Suppressor macrophage treated with lipopolysaccharide for 4 hours (primary cell): ENCODE results near the gene TMEM135.
"Not testable (repeated sequence)": the region's sequence is repeated elsewhere in the genome, so short reads cannot be mapped to it uniquely, and the experiment has no call there.

Experiments
- DNase-seq: peaks from one replicate; pipeline ENCODE4 v3.0.0-alpha.2; 2020

Gene TMEM135

DNA sequence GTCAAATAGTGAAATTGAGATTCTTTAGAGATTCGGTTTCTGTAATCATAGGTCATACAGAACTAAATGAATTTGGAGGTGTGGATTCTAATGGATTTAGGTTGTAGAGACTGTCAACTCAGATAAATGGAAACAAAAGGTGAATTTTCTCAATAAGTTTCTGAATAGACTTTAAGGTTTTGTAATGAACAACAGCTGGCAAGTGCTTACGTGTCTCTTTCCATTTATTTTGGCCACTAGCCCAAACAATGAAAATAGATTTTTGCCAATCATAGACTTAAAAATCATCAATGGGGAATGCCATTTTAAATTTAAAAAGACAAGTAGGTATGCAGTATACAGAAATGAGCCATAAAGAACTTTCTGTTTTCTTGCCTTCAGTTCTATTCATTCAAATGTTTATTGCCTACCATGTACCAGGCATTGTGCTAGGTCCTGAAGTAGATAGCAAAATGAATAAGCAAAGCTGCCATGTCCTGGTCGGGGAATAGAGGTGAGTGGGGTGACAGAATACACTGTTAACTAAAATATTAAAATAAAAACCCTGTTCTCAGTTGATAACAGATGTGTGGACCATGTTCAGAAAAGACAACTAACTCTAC lies 16.9 kb upstream of the TMEM135 start:
- no peak for DNase-seq

DNA sequence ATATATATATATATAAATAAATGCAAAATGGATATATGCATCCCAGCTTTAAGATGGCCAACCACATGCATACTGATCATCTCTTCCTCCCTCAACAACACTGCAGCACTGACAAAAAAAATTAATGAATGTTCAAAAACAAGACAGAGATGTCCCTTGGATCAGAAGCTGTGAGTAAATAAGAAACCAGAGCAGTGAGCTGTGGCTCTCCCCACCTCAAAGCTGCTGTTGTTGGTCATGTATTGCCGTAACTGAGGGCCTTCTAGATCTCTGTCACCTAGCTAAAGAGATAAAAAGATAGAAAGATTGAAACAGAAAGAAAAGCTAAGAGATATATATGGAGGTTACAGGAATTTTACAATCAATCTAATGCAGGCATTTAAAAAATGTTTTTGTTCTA lies 15.5 kb upstream of the TMEM135 start:
- DNase-seq = no peak

DNA sequence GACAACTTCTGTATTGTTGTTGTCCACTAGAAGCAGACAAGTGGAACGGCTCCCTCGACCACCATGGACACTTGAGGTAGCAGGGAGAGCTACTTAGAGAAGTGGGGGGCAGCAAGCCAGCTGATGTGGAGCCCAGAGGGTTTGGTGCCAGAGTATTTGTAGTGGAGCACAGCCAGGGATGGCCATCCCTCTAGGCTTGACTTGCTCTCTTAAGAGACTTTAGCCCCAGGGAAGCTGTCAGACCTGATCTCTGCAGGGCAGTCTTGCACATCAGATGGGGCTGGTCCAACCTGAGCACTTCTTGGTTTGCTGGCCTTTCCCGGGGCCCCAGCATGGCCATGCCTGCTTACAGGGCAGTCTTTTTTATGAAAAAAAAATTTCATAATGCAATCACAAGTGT lies 15.0 kb upstream of the TMEM135 start:
- DNase-seq = no peak

DNA sequence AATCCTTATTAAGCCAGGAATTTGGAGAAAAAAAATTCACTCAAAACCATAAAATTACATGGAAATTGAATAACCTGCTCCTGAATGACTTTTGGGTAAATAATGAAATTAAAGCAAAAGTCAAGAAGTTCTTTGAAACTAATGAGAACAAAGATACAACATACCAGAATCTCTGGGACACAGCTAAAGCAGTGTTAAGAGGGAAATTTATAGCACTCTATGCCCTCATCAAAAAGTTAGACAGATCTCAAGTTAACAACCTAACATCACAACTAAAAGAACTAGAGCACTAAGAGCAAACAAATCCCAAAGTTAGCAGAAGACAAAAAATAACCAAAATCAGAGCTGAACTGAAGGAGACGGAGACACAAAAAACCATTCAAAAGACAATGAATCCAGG lies 11.3 kb upstream of the TMEM135 start:
- not testable (repeated sequence) for DNase-seq

DNA sequence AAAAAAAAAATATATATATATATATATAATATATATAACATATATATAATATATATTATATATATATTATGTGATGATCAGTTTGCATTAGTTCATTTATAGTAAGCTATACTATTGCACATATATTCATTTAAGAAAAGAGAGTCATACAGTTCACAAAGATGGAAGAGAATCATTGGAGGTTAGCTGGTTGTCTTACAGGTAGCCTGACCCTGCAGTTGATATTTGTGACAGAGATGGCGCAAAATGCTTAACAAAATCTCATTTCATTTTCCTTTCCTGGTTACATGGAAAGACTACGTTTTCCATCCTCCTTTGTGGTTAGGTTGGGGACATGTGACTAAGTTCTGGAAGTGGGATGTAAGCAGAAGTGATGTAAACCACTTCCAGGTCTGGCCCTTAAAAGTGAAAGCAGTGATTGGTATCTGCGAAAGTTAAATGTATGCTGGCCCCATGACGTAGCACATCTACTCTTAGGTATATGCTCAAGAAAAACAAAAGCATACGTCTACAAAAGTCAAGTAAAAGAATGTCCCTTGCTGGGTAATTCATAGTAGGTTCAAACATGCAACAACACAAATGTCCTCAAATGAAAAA lies 7.2 kb upstream of the TMEM135 start:
- peak; percentile 60 for DNase-seq

DNA sequence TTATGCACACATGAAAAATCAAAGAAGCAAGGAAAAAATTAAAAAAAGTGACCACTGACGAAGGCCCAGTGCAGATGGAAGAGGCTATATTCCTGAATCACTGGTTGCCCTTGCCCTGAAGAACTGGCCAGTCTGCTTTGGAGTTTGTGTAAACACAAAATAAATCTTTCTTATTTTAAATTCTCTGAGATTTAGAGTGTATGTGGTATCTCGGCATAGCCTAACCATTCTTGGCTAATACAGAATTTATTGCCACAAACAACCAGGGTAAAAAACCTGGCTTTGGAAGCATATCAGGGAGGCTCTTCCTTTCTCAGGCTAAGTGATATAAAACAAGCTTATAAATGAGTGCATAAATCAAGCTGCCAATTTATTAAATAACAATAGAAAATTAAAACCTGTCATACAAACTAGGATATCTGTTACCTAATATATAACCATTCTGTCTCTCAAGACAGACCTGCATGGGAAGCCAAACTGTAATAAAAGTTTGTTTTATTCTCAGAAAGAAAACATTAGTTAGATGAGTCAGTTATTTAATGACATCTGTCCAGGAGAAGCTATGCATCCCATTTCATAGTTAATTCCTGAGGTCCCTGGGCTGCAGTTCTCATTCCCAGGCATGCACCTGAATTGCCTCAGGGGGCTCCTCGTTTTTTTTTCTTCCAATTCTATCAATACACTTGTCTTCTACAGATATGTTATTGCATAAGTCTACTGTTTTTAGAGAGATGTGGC lies 6.1 kb upstream of the TMEM135 start:
- DNase-seq = no peak

DNA sequence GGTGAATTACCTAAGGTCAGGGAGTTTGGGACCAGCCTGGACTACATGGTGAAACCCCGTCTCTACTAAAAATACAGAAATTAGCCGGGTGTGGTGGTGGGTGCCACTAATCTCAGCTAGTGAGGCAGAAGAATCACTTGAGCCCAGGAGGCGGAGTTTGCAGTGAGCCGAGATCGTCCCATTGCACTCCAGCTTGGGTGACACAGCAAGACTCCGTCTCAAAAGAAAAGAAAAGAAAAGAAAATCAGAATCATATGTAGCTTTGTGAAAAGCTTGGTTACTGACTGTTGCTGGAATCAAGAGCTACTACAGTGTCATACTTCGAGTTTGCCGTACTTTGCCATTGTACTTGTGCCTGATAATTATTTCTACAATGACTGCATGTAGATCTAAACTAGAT lies 4.2 kb upstream of the TMEM135 start:
- DNase-seq = no peak

DNA sequence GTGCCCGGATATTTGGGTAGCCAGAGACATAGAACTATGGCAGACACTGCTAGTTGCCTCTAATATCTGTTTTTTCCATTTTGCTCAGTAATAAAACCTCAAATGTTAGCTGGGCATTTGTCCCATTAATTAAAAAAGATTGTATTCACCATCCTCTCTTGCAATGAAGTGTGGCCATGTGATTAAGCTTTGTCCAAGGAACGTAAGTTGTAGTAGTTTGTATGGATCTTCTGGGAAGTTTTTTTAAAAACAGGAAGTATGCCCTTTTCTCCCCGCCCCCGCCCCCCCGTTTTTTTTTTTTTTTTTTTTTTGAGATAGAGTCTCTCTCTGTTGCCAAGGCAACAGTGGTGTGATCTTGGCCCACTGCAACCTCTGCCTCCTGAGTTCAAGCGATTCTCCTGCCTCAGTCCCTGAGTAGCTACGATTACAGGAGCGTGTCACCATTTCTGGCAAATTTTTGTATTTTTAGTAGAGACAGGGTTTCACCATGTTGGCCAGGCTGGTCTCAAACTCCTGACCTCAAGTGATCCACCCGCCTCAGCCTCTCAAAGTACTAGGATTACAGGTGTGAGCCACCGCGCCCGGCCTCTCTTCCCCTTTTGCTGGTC lies 1.7 kb upstream of the TMEM135 start:
- peak; percentile 4 for DNase-seq

DNA sequence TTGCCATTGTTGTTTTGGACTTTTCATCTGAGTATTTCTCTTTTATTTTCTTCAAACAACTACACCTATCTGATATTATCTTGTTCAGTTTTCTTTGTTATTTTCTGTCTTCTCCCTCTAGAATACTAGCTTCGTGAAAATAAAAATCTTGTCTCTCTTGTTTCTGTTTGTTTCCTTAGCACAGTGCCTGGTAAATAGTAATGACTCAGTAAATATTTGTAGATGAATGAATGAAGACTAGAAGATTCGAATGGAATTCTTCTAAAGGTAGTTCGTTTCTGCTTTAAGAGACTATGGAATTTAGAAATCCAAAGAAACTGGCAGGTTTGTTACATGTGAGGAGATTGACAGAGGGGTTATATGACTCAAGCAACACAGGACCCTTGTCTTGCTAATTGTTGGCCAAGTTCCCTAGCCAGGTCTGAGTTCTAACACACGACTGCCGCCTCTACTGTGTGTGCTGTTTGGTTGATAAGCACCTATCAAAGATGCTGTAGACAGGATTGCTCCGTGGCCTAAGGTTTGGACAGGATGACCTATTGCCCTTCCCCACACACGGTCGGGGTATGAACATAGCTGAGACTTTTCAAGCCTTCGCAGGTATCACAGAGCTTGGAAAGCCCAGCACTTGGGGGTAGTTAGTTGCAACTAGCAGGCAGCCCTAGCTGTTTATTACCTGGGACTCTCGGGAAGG lies 831 bp upstream of the TMEM135 start:
- DNase-seq = no peak

GRCh38 chr11:87038235-87038977 lies 672 bp downstream of the TMEM135 start:
- peak; percentile 58 for DNase-seq

DNA sequence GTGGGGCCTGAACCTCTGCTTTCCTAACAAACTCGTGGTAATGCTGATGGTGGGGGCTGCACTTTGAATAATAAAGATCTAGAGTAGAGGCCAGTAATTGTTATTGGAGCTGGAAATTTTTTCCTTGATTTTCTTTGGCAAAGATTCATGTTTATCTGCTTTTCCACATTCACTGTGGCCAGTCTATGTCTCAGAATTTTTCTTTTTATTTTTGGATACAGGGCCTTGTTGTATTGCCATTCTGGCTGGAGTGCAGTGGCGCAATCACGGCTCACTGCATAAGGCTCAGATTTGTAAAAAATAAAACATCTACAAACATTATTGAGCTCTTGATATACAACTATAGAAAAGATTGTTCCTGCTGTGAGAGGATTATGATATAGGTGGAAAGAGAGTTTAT lies 1.6 kb downstream of the TMEM135 start:
- DNase-seq = no peak

GRCh38 chr11:87043894-87044293 lies 6.2 kb downstream of the TMEM135 start:
- no peak for DNase-seq

DNA sequence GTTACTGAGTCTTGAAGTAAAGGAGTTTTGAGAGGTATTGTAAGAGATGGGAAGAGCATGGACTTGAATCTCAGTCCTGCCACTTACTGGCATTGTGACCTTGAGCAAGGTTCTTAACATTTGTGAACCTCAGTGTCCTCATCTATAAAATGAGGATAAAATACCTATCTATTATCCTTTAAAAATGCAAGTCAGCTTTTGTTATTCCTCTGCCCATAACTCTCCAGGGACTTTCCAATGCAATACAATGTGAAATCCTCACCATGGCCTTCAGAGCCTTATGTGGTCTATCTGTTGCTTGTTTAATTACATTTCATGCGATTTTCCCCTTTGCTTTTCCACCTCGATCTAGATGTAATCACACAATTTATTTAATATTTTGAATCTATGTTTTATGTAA lies 9.1 kb downstream of the TMEM135 start:
- no peak for DNase-seq

DNA sequence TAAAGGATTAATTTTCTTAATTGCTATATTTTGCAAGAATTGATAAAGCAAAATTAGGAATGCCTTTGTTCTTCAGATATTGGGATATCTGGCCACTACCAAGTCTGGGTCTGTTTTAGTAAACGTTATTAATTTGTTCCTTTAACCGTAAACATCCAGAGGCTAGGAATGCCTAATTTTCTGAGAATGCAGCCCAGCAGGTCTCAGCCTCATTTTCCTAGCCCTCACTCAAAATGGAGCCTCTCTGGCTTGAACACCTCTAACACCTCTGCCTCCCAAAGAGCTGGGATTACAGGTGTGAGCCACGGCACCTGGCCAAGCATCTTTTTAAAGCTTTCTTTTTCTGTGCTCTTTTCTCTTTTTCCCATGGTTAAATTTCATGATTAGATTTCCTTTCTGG lies 18.4 kb downstream of the TMEM135 start:
- no peak for DNase-seq

DNA sequence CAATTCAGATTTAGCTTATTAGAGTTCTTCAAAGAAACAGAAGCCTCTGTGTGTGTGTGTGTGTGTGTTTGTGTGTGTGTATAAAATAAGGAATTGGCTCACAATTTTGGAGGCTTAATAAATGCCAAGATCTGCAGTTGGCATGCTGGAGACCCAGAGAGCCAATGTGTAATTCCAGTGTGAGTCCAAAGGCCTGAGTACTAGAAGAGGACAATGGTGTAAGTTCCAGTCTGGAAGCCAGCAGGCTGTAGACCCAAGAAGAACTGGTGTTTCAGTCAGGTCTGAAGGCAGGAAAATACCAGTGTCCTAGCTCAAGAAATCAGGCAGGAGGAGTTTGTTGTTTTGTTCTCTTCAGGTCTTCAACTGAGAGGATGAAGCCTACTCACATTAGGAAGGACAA lies 20.0 kb downstream of the TMEM135 start:
- no peak for DNase-seq

GRCh38 chr11:87059596-87060390 lies 22.1 kb downstream of the TMEM135 start:
- no peak for DNase-seq

DNA sequence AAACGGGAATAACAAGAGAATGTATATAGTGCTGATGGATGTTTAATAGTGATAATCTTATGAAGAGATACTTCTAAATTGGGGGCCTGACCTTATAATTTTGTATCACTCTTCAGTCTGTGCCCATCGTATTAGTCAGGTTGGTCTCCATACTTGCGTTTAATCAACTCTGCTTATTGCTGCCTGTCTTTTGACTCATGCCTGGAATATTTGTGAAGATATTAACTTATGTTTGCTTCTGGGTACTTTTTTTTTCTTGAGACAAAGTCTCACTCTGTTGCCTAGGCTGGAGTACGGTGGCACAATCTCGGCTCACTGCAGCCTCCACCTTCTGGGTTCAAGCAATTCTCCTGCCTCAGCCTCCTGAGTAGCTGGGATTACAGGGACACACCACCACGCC lies 24.0 kb downstream of the TMEM135 start:
- no peak for DNase-seq

GRCh38 chr11:87063982-87064381 lies 26.2 kb downstream of the TMEM135 start:
- DNase-seq = no peak

GRCh38 chr11:87072787-87073186 lies 35.1 kb downstream of the TMEM135 start:
- no peak for DNase-seq

DNA sequence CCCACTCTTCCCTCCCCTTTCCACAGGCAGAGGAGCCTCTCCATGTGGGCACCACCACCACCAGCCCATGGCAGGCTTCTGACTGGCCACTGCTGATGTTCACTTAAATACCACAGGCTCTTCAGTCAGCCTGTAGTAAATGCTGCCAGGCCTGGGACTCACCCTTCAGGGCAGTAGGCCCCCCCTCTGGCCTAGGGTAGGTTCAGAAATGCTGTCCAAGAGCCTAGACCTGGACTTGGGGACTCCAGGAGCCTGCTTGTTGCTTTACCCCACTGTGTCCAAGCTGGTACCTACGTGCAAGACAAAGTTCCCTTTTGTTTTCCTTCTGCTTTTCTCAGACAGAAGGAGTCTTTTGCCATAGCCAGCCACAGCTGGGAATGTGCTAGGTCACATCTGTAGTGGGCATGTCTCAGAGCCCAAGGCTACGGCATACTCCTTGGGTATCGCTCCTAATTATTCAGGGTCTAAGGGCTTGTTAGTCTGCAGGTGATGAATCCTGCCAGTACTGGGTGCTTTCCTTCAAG lies 38.6 kb downstream of the TMEM135 start:
- DNase-seq = no peak

DNA sequence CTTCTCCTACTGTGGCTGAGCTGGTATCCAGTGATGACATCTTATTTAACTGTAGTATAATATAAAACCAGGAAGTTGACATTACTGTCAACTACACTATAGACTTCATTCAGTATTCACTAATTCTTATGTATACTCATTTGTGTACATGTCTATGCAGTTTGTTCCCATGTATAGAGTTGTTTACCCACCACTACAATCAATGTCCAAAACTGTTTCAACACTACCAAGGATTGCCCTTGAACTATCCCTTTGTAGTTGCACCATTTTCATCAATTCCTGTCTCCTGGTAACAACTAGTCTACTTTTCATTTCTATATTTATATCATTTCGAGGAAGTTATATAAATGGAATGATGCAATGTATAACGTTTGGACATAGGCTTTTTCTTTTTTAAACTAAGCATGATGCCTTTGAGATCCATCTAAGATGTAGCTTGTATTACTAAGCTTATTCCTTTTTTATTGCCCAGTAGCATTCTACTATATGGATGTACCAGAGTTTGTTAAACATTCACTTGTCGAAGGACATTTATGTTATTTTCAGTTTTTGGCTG lies 39.2 kb downstream of the TMEM135 start:
- DNase-seq = no peak
